Neuronal stem cell (in vitro differentiated cells): Measurements from ENCODE around the gene GIPC2.
"Not testable (repeated sequence)": the region's sequence is repeated elsewhere in the genome, so short reads cannot be mapped to it uniquely, and the experiment has no call there.

ENCODE experiments used
- DNase-seq: peaks from one replicate; pipeline ENCODE4 v3.0.0-alpha.2; 2013; ENCODE audit warnings: low spot score
- H2AFZ ChIP-seq: one replicate; pipeline ENCODE4 v1.6.1; 2013; ENCODE audit warnings: mild to moderate bottlenecking, low read length, inconsistent platforms
- H2AK5ac ChIP-seq: 2 replicates; pipeline ENCODE4 v1.6.1; 2013; ENCODE audit warnings: low read depth, mild to moderate bottlenecking, inconsistent platforms, low read length, moderate library complexity, mixed read lengths
- H2BK120ac ChIP-seq: 2 replicates; pipeline ENCODE4 v1.6.1; 2013; ENCODE audit warnings: low read depth, mild to moderate bottlenecking, inconsistent platforms, low read length, moderate library complexity, mixed read lengths
- H2BK12ac ChIP-seq: one replicate; pipeline ENCODE4 v1.6.1; 2013; ENCODE audit warnings: low read length, inconsistent platforms
- H2BK15ac ChIP-seq: 2 replicates; pipeline ENCODE4 v1.6.1; 2013; ENCODE audit warnings: mild to moderate bottlenecking, low read length, inconsistent platforms, mixed read lengths
- H2BK5ac ChIP-seq: one replicate; pipeline ENCODE4 v1.6.1; 2013; ENCODE audit warnings: inconsistent platforms, mild to moderate bottlenecking, low read length, moderate library complexity
- H3K14ac ChIP-seq: one replicate; pipeline ENCODE4 v1.6.1; 2013; ENCODE audit warnings: low read length, inconsistent platforms
- H3K18ac ChIP-seq: 2 replicates; pipeline ENCODE4 v1.6.1; 2013; ENCODE audit warnings: low read length, inconsistent platforms
- H3K23ac ChIP-seq: 2 replicates; pipeline ENCODE4 v1.6.1; 2013; ENCODE audit warnings: low read depth, mild to moderate bottlenecking, mixed read lengths, low read length, inconsistent platforms; ENCODE audit not compliant: poor library complexity
- H3K27ac ChIP-seq: replicated peaks from 3 replicates; pipeline ENCODE4 v1.5.1; 2013; ENCODE audit warnings: low read length, inconsistent platforms
- H3K27me3 ChIP-seq, 3 experiments: 2 replicates each; pipeline ENCODE4 v1.6.1; 2013; ENCODE audit warnings: low read length in 3 of 3, mild to moderate bottlenecking in 2 of 3, inconsistent platforms in 1 of 3, low read depth in 1 of 3, mixed read lengths in 1 of 3, moderate library complexity in 1 of 3; ENCODE audit not compliant: control insufficient read depth in 3 of 3, insufficient read depth in 3 of 3
- H3K36me3 ChIP-seq, 2 donors: replicated peaks in 1 of 2; 2 replicates each; pipeline ENCODE4 v1.6.1; 2013; ENCODE audit warnings: low read length in 2 of 2; ENCODE audit not compliant: control insufficient read depth in 2 of 2, insufficient read depth in 2 of 2
- H3K4ac ChIP-seq: 2 replicates; pipeline ENCODE4 v1.6.1; 2013; ENCODE audit warnings: inconsistent platforms, mild to moderate bottlenecking, low read length, moderate library complexity
- H3K4me1 ChIP-seq, 2 donors: 1 replicate in 1 of 2; 2 replicates in 1 of 2; pipeline ENCODE4 v1.6.1; 2013; ENCODE audit warnings: low read length in 2 of 2, low read depth in 1 of 2; ENCODE audit not compliant: control insufficient read depth in 2 of 2, insufficient read depth in 1 of 2
- H3K4me2 ChIP-seq: one replicate; pipeline ENCODE4 v1.6.1; 2013; ENCODE audit warnings: mild to moderate bottlenecking, low read length, inconsistent platforms; ENCODE audit not compliant: insufficient read depth, poor library complexity, severe bottlenecking
- H3K4me3 ChIP-seq, 2 donors: 2 replicates each; pipeline ENCODE4 v1.5.1; 2013; ENCODE audit warnings: low read length in 2 of 2, mild to moderate bottlenecking in 2 of 2, inconsistent platforms in 1 of 2, moderate library complexity in 1 of 2
- H3K79me1 ChIP-seq: one replicate; pipeline ENCODE4 v1.6.1; 2013; ENCODE audit warnings: low read depth, mild to moderate bottlenecking, inconsistent platforms, low read length, moderate library complexity
- H3K9ac ChIP-seq: one replicate; pipeline ENCODE4 v1.6.1; 2013; ENCODE audit warnings: mild to moderate bottlenecking, low read depth, low read length, inconsistent platforms; ENCODE audit not compliant: poor library complexity
- H3K9me3 ChIP-seq, 2 donors: replicated peaks in 1 of 2; 2 replicates each; pipeline versions ENCODE3 to v1.6.1; 2013; ENCODE audit warnings: low read length in 2 of 2, mild to moderate bottlenecking in 2 of 2, inconsistent platforms in 1 of 2, low read depth in 1 of 2, mixed read lengths in 1 of 2, moderate library complexity in 1 of 2; ENCODE audit not compliant: control insufficient read depth in 2 of 2, insufficient read depth in 1 of 2
- H4K8ac ChIP-seq: one replicate; pipeline ENCODE4 v1.6.1; 2013; ENCODE audit warnings: low read depth, mild to moderate bottlenecking, inconsistent platforms, low read length, moderate library complexity
- H4K91ac ChIP-seq: one replicate; pipeline ENCODE4 v1.6.1; 2013; ENCODE audit warnings: low read length, low read depth, mild to moderate bottlenecking, inconsistent platforms; ENCODE audit not compliant: poor library complexity
- WGBS, 2 donors: extraction: QIAGEN DNeasy Blood & Tissue Kit; methylation state at CpG; one replicate each; pipeline ENCODE4 v1.1.7; 2013; ENCODE audit warnings: missing lambda C conversion rate in 2 of 2, mixed read lengths in 1 of 2; ENCODE audit not compliant: insufficient read length in 2 of 2, insufficient replicate concordance in 1 of 2; ENCODE audit errors: extremely low coverage in 2 of 2; 5-methylcytosine and 5-hydroxymethylcytosine counted together

GIPC2 gene

DNA sequence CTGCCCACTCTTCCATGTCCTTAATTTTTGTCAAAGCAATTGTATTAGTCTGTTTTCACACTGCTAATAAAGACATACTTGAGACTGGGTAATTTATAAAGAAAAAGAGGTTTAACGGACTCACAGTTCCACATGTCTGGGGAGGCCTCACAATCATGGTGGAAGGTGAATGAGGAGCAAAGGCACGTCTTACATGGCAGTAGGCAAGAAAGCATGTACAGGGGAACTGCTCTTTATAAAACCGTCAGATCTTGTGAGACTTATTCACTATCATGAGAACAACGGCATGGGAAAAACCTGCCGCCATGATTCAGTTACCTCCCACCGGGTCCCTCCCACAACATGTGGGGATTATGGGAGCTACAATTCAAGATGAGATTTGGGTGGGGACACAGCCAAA, 74.7 kb downstream of the GIPC2 start:
- no CpG with 5 or more reads among the region's 6 CpGs for WGBS, 2 donors
- H3K14ac ChIP-seq, result not testable (repeated sequence)

DNA sequence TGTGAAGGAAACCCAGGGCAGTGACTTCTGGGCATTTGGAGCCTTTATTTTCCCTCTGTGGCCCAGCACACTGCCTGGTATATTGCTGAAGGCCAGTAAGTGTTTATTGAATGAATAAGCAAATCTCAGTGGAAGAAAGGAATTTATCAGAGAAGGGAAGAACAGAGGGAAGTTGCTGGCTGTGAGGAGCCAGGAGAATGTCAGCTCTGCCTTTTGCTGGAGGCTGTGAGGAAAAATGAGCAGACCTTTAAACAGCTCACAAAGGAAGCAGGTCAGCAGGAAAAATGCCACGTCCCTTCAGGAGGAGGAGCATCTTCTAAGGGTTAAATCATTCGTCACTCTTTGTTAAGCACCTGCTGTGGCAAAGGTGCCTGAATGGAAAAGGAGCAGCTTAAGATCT, 75.9 kb downstream of the GIPC2 start:
- Histone ChIP-seq H2BK15ac (no peak overlapping the region), H3K18ac (no peak overlapping the region), H3K36me3 (no peaks in the 10 kb centered on the region), H3K4ac (no peak overlapping the region), H3K23ac (no peak overlapping the region), H3K9me3 (no peaks in the 10 kb centered on the region), H2BK12ac (no peak overlapping the region), H2BK5ac (no peak overlapping the region), H2AK5ac (no peak overlapping the region), H3K14ac (no peak overlapping the region), H2AFZ (peak overlapping the region; percentile 5), H3K79me1 (no peaks in the 10 kb centered on the region), H3K4me3 (no peak overlapping the region), H3K27ac (no peak overlapping the region), H2BK120ac (no peak overlapping the region), H3K9ac (no peak overlapping the region), H3K4me1 (peaks cover 0 to 1% of the 10 kb centered on the region in 2 donors), H4K91ac (no peak overlapping the region), H3K4me2 (no peak overlapping the region), H4K8ac (no peak overlapping the region), H3K27me3 (no peaks in the 10 kb centered on the region)
- no peak for DNase-seq
- no CpG with 5 or more reads among the region's 2 CpGs for WGBS, 2 donors

More for the DNA sequence above, 74.7 kb downstream of the GIPC2 start:
- not testable (repeated sequence) for H2AFZ ChIP-seq, H2AK5ac ChIP-seq, H2BK12ac ChIP-seq, H3K23ac ChIP-seq, H4K8ac ChIP-seq, H3K18ac ChIP-seq, H2BK120ac ChIP-seq, H3K9me3 ChIP-seq, H3K4me1 ChIP-seq, H2BK15ac ChIP-seq, H3K4me2 ChIP-seq, DNase-seq, H3K36me3 ChIP-seq, H3K27me3 ChIP-seq, H3K4ac ChIP-seq, H3K4me3 ChIP-seq, H3K27ac ChIP-seq, H3K79me1 ChIP-seq, H4K91ac ChIP-seq, H3K9ac ChIP-seq, H2BK5ac ChIP-seq

GRCh38 chr1:78122389-78122788, 76.6 kb downstream of the GIPC2 start:
- Histone ChIP-seq H3K4me3 (no peak overlapping the region), H3K14ac (no peak overlapping the region), H3K9ac (no peak overlapping the region), H3K27me3 (no peaks in the 10 kb centered on the region), H3K4me1 (peaks cover 0 to 1% of the 10 kb centered on the region in 2 donors), H3K23ac (no peak overlapping the region), H2AK5ac (no peak overlapping the region), H3K27ac (no peak overlapping the region), H3K4me2 (no peak overlapping the region), H2BK120ac (no peak overlapping the region), H2BK12ac (no peak overlapping the region), H2BK15ac (no peak overlapping the region), H2AFZ (no peak overlapping the region), H4K8ac (no peak overlapping the region), H3K79me1 (no peaks in the 10 kb centered on the region), H4K91ac (no peak overlapping the region), H3K4ac (no peak overlapping the region), H3K18ac (no peak overlapping the region), H2BK5ac (no peak overlapping the region), H3K9me3 (no peaks in the 10 kb centered on the region), H3K36me3 (no peaks in the 10 kb centered on the region)
- WGBS, 2 donors, result no CpG with 5 or more reads among the region's 5 CpGs
- no peak for DNase-seq

DNA sequence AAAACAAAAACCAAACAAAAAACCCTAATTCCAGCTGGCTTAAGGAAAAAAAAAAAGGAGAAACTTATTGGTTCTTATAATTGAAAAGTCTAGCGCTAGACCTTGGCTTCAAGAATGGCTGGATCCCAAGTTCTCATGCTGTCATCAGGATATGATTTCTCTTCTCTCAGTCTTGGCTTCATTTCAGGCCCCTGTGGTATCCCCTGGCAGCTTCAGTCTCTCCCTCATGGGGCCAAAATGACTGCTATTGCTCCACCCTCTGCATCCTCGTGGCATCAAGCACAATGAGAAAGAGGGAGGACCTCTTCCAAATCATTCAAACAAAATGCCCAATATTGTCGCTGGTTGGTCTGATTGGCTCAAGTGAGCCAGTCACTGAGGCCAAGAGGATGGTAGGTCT, 80.7 kb downstream of the GIPC2 start:
- no peak for DNase-seq
- Histone ChIP-seq H2BK15ac (no peak overlapping the region), H3K4ac (no peak overlapping the region)

More for the DNA sequence above, 80.7 kb downstream of the GIPC2 start:
- no peaks in the 10 kb centered on the region for H3K27me3 ChIP-seq
- no peak overlapping the region for H3K9ac ChIP-seq
- H3K79me1 ChIP-seq, result no peaks in the 10 kb centered on the region
- no peak overlapping the region for H3K23ac ChIP-seq
- no peak overlapping the region for H3K18ac ChIP-seq
- H2AK5ac ChIP-seq, result no peak overlapping the region
- no peaks in the 10 kb centered on the region for H3K9me3 ChIP-seq
- no peak overlapping the region for H3K27ac ChIP-seq
- no peak overlapping the region for H2BK120ac ChIP-seq
- H3K14ac ChIP-seq, result no peak overlapping the region
- H2BK5ac ChIP-seq, result no peak overlapping the region
- H2AFZ ChIP-seq, result no peak overlapping the region
- peaks cover 0 to 1% of the 10 kb centered on the region in 2 donors for H3K4me1 ChIP-seq
- no peak overlapping the region for H3K4me3 ChIP-seq
- H4K8ac ChIP-seq, result no peak overlapping the region
- no peak overlapping the region for H2BK12ac ChIP-seq
- no CpG with 5 or more reads among the region's 3 CpGs for WGBS, 2 donors
- H3K36me3 ChIP-seq, result no peaks in the 10 kb centered on the region
- H3K4me2 ChIP-seq, result no peak overlapping the region
- no peak overlapping the region for H4K91ac ChIP-seq
